Measurements from ENCODE around the gene PRDM16. TPM values are rescaled to one million over a fixed set of nuclear protein-coding genes. Genes with fewer than 3 reads are reported as not detected.

Gene PRDM16
- total and polyA plus RNA-seq, 2 of the 13 experiments (the other 11 are each of a cell fraction or from before 2014, with no cell fraction given) = 0.15 to 0.81 TPM

DNA sequence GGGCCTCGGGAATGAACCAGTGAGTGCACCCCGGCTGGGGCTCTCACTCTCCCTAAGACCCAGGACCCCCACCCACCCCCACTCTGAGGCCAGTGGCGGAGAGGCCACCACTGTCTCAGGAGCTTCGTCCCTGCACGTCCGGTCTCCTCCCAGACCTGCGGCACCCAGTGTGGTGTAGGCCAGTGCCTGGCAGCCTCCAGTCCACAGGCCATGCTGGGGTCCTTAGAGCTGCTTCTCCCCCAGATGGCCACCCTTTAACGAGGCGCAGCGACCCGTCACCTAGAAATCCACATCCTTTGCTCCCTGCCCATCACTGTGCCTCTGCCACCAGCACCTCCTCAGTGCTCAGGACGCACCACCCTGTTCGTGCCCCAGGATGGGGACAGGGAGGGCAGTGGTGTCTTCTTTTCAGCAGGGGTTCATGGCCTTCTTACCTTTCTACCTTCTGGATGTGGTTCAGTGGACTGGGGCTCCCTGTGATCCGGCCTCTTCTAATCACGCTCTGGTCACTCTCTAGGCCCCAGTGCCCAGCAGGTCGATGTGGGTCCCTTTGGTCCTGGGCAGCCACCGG lies 253.5 kb downstream of the PRDM16 start (continued):
- TF ChIP-seq, protein P1, sequence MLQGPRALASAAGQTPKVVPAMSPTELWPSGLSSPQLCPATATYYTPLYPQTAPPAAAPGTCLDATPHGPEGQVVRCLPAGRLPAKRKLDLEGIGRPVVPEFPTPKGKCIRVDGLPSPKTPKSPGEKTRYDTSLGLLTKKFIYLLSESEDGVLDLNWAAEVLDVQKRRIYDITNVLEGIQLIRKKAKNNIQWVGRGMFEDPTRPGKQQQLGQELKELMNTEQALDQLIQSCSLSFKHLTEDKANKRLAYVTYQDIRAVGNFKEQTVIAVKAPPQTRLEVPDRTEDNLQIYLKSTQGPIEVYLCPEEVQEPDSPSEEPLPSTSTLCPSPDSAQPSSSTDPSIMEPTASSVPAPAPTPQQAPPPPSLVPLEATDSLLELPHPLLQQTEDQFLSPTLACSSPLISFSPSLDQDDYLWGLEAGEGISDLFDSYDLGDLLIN (CRISPR knock-in tag; IDR thresholded peaks at IDR 0.05; ENCODE audit: borderline replicate concordance) = 0 out of 2 replicates have a peak, but pooled peaks have one; percentile 3
- TF ChIP-seq PCBP1 (IDR thresholded peaks at IDR 0.05; ENCODE audit: borderline replicate concordance, low read depth, low read length) (0 out of 2 replicates have a peak, but pooled peaks have one; percentile 17), ARID2 (CRISPR knock-in tag; IDR thresholded peaks at IDR 0.05; ENCODE audit: borderline replicate concordance) (no peak), TGIF2 (CRISPR knock-in tag; IDR thresholded peaks at IDR 0.05) (no peak), ELF1 (CRISPR knock-in tag; IDR thresholded peaks at IDR 0.05) (no peak), NFE2L2 (IDR thresholded peaks at IDR 0.05; ENCODE audit: low read length) (no peak), ATF7-NPFF (CRISPR knock-in tag; IDR thresholded peaks at IDR 0.05; ENCODE audit: low read depth) (no peak), ZFY (CRISPR knock-in tag; IDR thresholded peaks at IDR 0.05) (no peak), ADNP (CRISPR knock-in tag; IDR thresholded peaks at IDR 0.05) (no peak), MATR3 (CRISPR knock-in tag; IDR thresholded peaks at IDR 0.05) (no peak), EZH2 (conservative IDR thresholded peaks at IDR 0.05; ENCODE audit: low read depth, low read length) (no peak), GTF3A (CRISPR knock-in tag; conservative IDR thresholded peaks at IDR 0.05) (no peak), EED (CRISPR knock-in tag; IDR thresholded peaks at IDR 0.05) (no peak), ZSCAN25 (CRISPR knock-in tag; IDR thresholded peaks at IDR 0.05) (no peak), ZNF354B (CRISPR knock-in tag; IDR thresholded peaks at IDR 0.05) (no peak), KDM3A (CRISPR knock-in tag; IDR thresholded peaks at IDR 0.05; ENCODE audit: low read depth) (0 out of 2 replicates have a peak, but pooled peaks have one; percentile 0), MED1 (CRISPR knock-in tag; IDR thresholded peaks at IDR 0.05) (no peak; the same call in none of the 2 replicates), RBAK (CRISPR knock-in tag; IDR thresholded peaks at IDR 0.05) (no peak), HMG20B (CRISPR knock-in tag; conservative IDR thresholded peaks at IDR 0.05) (no peak), SNAI1 (CRISPR knock-in tag; IDR thresholded peaks at IDR 0.05; ENCODE audit: borderline replicate concordance) (0 out of 2 replicates have a peak, but pooled peaks have one; percentile 16), ZNF430 (CRISPR knock-in tag; IDR thresholded peaks at IDR 0.05) (no peak), SMYD3 (CRISPR knock-in tag; IDR thresholded peaks at IDR 0.05) (no peak), ELF3 (CRISPR knock-in tag; IDR thresholded peaks at IDR 0.05) (no peak), MAFK (conservative IDR thresholded peaks at IDR 0.05 in 1 of 2, IDR thresholded peaks at IDR 0.05 in 1 of 2; ENCODE audit: low read length in 2 of 2) (no peak), MAZ (IDR thresholded peaks at IDR 0.05; ENCODE audit: borderline replicate concordance, low read depth, low read length) (no peak), MAZ (CRISPR knock-in tag; IDR thresholded peaks at IDR 0.05; ENCODE audit: low read depth) (no peak)
- TF ChIP-seq, protein P2, sequence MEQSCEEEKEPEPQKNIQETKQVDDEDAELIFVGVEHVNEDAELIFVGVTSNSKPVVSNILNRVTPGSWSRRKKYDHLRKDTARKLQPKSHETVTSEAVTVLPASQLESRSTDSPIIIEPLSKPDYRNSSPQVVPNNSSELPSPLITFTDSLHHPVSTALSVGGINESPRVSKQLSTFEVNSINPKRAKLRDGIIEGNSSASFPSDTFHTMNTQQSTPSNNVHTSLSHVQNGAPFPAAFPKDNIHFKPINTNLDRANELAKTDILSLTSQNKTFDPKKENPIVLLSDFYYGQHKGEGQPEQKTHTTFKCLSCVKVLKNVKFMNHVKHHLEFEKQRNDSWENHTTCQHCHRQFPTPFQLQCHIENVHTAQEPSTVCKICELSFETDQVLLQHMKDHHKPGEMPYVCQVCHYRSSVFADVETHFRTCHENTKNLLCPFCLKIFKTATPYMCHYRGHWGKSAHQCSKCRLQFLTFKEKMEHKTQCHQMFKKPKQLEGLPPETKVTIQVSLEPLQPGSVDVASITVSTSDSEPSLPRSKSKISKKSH (CRISPR knock-in tag; IDR thresholded peaks at IDR 0.05; ENCODE audit: borderline replicate concordance) = 0 out of 2 replicates have a peak, but pooled peaks have one; percentile 11
